GM18505 (cell line): ENCODE data around the gene EGF.
A peak's percentile ranks its signal among the peaks of the same experiment; 100 is the strongest.

Experiments
- ATAC-seq: cut with Tn5 transposase; IDR thresholded peaks from one replicate; pipeline ENCODE4 v1.9.1; 2021; ENCODE audit not compliant: unreplicated experiment
- POLR2A ChIP-seq: IDR thresholded peaks from 4 replicates; pipeline ENCODE4 v1.6.1; 2011; ENCODE audit warnings: borderline replicate concordance; ENCODE audit not compliant: insufficient read depth, insufficient read length; ENCODE audit errors: extremely low read depth

Gene EGF

DNA sequence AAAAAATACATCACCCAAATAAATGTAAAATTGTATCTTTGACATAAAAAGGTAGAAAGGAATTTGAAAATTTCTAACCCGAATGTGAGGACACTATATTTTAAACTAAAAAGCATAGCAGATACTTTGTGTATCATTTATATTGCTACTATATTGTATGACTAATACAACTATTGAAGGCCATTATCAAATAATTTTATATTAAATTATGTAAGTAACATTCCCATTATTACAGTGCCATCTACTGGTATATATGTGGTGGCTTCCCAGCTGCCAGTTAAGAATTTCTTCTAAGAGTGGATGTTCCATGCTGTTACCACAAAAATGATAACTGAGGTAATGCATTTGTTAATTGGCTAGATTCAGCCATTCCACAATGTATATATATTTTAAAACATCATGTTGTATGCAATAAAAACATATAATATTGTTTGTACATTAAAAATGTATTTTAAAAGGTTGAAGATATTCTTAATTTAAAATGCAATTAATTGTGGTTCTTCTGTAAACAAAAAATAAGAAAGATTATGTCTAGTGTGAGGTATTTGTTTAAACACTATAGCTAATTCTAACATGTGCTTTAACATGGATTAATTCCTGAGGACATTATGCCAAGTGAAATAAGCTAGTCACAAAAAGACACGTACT, 65.3 kb downstream of the EGF start:
- TF ChIP-seq POLR2A = no peak
- no peak for ATAC-seq

- TF ChIP-seq POLR2A = no peak
- ATAC-seq = no peak
Measured at GRCh38 chr4:109978704-109979454, 66.2 kb downstream of the EGF start.

GRCh38 chr4:109979920-109980717, 67.4 kb downstream of the EGF start:
- TF ChIP-seq POLR2A = no peak
- ATAC-seq = no peak

DNA sequence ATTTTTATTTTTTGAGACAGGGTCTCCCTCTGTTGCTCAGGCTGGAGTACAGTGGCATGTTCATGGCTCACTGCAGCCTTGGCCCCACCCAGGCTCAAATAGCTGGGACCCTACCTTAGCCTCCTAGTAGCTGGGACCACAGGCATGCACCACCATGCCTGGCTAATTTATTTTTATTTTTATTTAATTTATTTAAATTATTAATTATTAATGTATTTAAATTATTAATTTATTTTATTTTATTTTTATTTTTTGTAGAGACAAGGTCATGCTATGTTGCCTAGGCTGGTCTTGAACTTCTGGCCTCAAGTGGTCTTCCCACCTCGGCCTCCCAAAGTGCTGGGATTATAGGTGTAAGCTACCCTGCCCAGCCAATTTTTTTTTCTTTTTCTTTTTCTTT, 69.3 kb downstream of the EGF start:
- no peak for TF ChIP-seq POLR2A
- ATAC-seq = no peak

- no peak for ATAC-seq
- no peak for TF ChIP-seq POLR2A
Measured at GRCh38 chr4:109982521-109982920, 69.8 kb downstream of the EGF start.

DNA sequence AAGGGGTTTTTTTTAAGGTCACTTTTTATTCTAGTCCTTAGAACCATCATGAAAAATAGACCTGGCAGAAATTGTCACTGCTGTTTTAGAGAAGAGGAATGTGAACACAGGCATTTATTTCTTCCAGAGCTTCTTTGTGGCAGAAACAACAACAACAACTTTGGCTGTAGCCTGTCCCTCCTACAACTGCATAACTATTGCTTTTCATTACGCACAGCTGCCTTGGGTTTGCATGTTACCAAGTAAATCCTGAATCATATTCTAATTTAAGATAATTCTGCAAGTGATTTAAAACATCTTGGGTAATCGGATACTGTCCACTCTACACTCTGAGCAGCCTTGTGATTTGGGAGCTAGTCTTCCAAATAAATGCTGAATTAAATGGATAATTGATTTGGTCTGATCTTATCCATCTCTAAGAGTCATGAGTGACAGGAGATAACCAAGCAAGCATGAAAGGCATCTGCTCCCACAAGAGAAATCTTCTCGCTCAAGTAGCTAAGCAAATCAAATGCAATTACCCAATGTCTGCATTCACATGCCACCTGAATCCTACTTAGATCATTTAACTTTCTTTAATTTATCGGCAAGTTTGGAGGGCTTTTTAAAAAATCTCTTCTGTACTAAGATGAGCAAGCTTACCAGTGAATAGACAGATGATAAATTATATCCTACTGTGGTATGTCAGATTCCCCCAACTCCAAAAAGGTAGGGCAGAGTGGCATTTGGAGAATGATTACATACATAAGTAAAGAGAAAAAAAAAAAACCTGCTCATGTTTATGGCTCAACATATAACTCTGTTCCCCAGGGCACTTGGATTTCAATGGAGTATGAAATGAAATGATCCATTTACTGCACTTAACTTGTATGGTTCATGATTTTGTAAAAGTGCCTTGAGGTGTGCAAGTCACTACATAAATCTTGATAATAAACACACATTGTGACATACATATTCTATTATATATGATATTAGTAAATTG, 73.6 kb downstream of the EGF start:
- no peak for TF ChIP-seq POLR2A
- no peak for ATAC-seq

DNA sequence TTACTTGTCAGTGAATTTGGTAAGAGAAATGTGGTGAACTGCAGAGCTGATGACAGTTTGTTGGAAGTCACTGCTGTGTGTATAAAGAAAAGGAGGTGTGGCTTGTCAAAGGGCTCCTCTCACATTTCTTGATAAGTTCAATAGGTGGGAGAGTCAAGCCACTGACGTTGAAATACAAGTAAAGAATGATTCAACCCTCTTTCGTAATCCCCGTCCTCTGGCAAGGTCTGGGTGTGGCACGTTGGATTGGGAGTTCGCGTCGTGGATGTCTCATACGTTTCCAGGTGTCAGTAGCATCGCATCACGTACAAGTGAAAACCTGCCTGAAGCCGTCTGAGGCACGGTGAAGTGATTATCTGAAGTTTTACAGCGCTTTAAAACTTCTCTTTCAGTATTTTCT, 76.4 kb downstream of the EGF start:
- ATAC-seq = no peak
- no peak for TF ChIP-seq POLR2A

- ATAC-seq = no peak
- TF ChIP-seq POLR2A = no peak
Measured at GRCh38 chr4:109989618-109990017, 76.9 kb downstream of the EGF start.

DNA sequence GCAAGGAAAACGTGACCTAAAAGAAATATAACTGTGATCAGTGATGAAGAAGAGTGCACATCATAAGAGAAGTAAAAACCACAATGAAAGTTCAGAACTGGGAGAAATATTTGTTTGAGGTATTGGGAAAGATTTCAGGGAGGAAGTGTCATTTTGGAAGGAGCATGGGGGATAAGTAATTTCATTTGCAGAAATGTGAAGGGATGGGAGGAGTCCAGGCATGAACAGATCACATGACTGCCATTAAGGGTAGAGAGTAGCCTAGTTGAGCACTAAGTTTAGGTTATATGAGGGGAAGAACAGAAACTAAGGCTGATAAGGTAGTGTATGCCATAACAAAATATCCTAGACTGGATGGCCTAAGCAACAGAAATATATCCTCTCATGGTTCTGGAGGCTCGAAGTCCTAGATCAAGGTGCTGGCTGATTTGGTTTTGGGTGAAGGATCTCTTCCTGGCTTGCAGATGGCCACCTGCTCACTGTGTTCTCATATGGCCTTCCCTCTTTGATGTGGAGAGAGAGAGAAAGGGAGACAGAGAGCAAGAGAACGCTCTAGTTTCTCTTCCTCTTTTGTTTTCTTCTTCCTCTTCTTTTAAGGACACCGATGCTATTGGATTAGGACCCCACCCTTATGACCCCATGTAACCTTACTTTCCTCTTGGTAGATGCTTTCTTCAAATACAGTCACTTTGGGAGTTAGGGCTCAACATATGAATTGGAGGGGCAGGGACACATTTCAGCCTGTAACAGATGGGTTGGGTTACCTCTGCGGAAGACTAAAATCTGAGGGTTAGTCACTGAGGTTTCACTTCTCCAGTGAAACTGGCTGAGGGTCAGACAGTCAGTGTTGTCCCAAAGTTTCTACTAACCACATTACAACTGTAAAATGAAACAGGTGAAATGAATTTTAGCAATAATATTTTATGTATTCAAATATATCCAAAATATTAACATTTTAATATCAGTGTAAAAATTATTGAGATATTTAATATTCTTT, 77.9 kb downstream of the EGF start:
- peak; percentile 79 for ATAC-seq
- TF ChIP-seq POLR2A = no peak

- ATAC-seq = no peak
- no peak for TF ChIP-seq POLR2A
Measured at GRCh38 chr4:109993116-109993515, 80.4 kb downstream of the EGF start.

- peak; percentile 61 for ATAC-seq
- no peak for TF ChIP-seq POLR2A
Measured at GRCh38 chr4:109994415-109994827, 81.7 kb downstream of the EGF start.

GRCh38 chr4:109996526-109996925, 83.8 kb downstream of the EGF start:
- TF ChIP-seq POLR2A = no peak
- ATAC-seq = no peak

DNA sequence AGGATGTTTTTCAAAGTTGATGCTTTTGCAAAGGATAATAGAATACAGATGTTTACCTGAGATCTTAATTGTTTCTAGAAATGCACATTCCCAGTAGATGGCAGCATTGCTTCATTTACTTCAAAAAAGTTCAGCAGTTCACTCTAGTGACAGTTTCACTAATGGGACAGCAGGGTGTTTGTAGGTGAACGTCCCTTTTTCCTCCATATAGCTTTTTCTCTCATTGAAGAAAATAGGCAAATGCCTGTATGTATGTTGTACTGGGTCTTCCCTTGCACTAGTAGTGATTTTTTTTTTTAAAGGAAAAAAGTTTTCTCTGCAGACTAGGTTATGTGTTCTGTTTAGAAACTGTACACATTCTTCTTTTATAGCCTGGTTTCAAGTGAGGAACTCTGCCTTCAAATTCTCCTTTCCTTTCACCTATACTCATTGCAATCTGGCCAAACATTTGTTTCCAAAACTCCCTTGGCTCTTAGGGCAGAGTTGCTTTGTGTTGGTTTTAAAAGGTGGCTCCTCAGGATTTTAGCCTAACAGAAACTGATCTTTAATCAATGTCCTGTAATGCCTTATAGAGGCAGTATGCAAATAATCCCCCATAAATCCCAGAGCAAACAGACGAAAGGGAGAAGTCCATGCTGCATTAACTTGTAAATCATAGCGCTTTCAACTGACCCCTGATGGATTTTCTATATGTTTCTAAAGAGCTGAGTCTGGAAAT, 86.3 kb downstream of the EGF start:
- peak; percentile 35 for ATAC-seq
- TF ChIP-seq POLR2A = no peak
